ENCODE data around the gene PSG3. TPM values are rescaled to one million over a fixed set of nuclear protein-coding genes. Genes with fewer than 3 reads are reported as not detected.
"Not testable (repeated sequence)": the region's sequence is repeated elsewhere in the genome, so short reads cannot be mapped to it uniquely, and the experiment has no call there.

The PSG3 gene
- total and polyA plus RNA-seq, 2 donors (not counting 1 experiment from before 2014, with no cell fraction given) = not detected

DNA sequence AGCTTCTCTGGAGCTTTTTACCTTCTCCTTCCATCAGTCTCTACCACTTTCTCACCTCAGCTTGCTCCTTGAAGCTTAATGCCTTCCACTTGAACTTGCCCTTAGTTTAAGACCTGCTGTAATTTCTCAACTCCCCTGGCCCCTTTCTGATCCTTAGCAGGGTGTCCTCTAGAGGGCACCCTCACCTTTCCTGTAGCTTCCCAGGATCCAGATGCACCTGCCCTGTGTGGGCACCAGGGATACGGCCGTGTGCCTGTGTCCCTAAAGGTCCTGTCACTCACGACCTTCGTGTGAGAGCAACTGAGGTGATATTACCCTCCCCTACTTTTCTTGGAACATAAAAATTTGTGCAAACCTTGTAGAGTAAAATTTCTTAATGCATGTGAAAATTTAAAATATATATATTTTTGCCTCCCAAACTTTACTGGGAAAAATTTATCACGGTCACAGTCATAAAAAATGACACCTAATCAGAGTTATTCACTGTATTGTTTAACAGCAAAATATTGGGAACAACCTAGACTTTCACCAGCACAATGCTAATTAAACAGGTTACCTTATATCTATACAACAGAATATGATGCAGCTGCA is 46.4 kb downstream of the PSG3 start:
- no peak overlapping the region for H3K9ac ChIP-seq (ENCODE audit: low read length)
- H3K27ac Mint-ChIP-seq = peak overlapping the region; percentile 34
- ChIA-PET CTCF (interaction anchor here (1.8 kb wide), 2 partner anchors 10 to 12 kb away, joined by 4 to 5 read pairs; no protein-coding TSS in a partner anchor), POLR2A (no interaction called here)
- H2AFZ ChIP-seq (ENCODE audit: insufficient read depth, low read depth, low read length, poor library complexity, severe bottlenecking) = no peak overlapping the region
- H3K9me3 ChIP-seq (ENCODE audit: control extremely low read depth in 1 of 3, control insufficient read depth in 2 of 3, insufficient read depth in 1 of 3, low read length in 2 of 3) = peaks cover 0 to 17% (median 1%) of the 10 kb centered on the region in 3 donors
- ATAC-seq (ENCODE audit: low read depth) = no peak
- H3K27me3 Mint-ChIP-seq = peaks cover 30% of the 10 kb centered on the region
- no CpG with 5 or more reads among the region's 5 CpGs for WGBS (ENCODE audit: insufficient coverage)
- H3K4me1 Mint-ChIP-seq = no peaks in the 10 kb centered on the region
- DNase-seq = no peak
- H3K36me3 ChIP-seq (replicated peaks in 1 of 2; ENCODE audit: control extremely low read depth in 1 of 2, control insufficient read depth in 1 of 2, extremely low read depth in 1 of 2, insufficient read depth in 2 of 2, low read length in 1 of 2) = no peaks in the 10 kb centered on the region
- no peak overlapping the region for H3K4me3 Mint-ChIP-seq
- H3K9me3 Mint-ChIP-seq (ENCODE audit: insufficient read depth) = no peaks in the 10 kb centered on the region
- no peaks in the 10 kb centered on the region for H3K79me2 ChIP-seq (ENCODE audit: control insufficient read depth, insufficient read depth, low read length)
- H3K4me2 ChIP-seq (replicated peaks; ENCODE audit: low read depth, low read length, poor library complexity, severe bottlenecking) = no peak overlapping the region
- no peaks in the 10 kb centered on the region for H4K20me1 ChIP-seq (ENCODE audit: control insufficient read depth, insufficient read depth, low read length, poor library complexity, severe bottlenecking)
- H3K4me3 ChIP-seq (ENCODE audit: control extremely low read depth in 1 of 5, extremely low read depth in 1 of 5, insufficient read depth in 1 of 5, low read depth in 2 of 5, low read length in 4 of 5) = no peak overlapping the region
- H3K27ac ChIP-seq (ENCODE audit: low read length in 2 of 2) = no peak overlapping the region
- peaks cover 0 to 4% (median 1%) of the 10 kb centered on the region in 4 experiments for H3K27me3 ChIP-seq (replicated peaks in 1 of 4; ENCODE audit: control extremely low read depth in 1 of 4, control insufficient read depth in 3 of 4, insufficient read depth in 4 of 4, low read length in 3 of 4)
- intact Hi-C loops (cut with micrococcal nuclease) = no loop called here
- TF ChIP-seq, protein P1, sequence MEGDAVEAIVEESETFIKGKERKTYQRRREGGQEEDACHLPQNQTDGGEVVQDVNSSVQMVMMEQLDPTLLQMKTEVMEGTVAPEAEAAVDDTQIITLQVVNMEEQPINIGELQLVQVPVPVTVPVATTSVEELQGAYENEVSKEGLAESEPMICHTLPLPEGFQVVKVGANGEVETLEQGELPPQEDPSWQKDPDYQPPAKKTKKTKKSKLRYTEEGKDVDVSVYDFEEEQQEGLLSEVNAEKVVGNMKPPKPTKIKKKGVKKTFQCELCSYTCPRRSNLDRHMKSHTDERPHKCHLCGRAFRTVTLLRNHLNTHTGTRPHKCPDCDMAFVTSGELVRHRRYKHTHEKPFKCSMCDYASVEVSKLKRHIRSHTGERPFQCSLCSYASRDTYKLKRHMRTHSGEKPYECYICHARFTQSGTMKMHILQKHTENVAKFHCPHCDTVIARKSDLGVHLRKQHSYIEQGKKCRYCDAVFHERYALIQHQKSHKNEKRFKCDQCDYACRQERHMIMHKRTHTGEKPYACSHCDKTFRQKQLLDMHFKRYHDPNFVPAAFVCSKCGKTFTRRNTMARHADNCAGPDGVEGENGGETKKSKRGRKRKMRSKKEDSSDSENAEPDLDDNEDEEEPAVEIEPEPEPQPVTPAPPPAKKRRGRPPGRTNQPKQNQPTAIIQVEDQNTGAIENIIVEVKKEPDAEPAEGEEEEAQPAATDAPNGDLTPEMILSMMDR (IDR thresholded peaks at IDR 0.05) = no peak
- no peak for TF ChIP-seq EZH2 (IDR thresholded peaks at IDR 0.05; ENCODE audit: borderline replicate concordance, insufficient read depth, low read depth, low read length, poor library complexity, severe bottlenecking)
- no peaks in the 10 kb centered on the region for H3K4me1 ChIP-seq (ENCODE audit: control insufficient read depth in 2 of 2, insufficient read depth in 2 of 2, low read length in 2 of 2)

DNA sequence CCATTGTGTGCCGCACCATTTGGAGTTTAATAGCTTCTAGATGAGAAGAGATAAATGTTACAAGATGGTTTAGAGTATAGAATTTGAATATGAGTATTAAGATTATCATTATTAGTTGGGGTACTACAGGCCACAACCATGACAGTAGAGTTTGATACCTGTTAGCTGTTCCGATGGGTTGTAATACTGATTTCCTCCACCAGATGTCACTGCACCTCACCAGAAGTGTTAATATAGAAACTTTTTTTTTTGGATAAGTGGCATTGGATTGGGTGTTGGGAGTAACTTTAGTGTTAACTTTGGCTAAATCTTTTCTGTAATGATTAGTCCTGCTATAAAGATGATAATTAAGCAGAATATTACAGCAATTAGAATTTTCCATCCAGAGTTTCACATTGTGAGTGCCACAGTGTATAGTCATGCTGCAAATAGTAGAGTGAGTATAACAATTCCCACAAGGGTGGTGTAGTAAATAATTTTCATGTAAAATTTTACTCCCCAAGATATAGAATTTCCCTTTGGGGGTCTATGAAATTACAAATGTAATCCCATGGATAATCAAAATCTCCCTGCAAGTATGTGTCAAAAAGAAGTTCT is 56.3 kb downstream of the PSG3 start:
- Histone ChIP-seq H3K4me1 (ENCODE audit: control insufficient read depth in 2 of 2, insufficient read depth in 2 of 2, low read length in 2 of 2) (no peaks in the 10 kb centered on the region), H3K79me2 (ENCODE audit: control insufficient read depth, insufficient read depth, low read length) (no peaks in the 10 kb centered on the region), H3K27me3 (replicated peaks in 1 of 4; ENCODE audit: control extremely low read depth in 1 of 4, control insufficient read depth in 3 of 4, insufficient read depth in 4 of 4, low read length in 3 of 4) (no peaks in the 10 kb centered on the region), H3K27ac (ENCODE audit: low read length in 2 of 2) (no peak overlapping the region), H3K4me2 (replicated peaks; ENCODE audit: low read depth, low read length, poor library complexity, severe bottlenecking) (no peak overlapping the region), H3K36me3 (replicated peaks in 1 of 2; ENCODE audit: control extremely low read depth in 1 of 2, control insufficient read depth in 1 of 2, extremely low read depth in 1 of 2, insufficient read depth in 2 of 2, low read length in 1 of 2) (no peaks in the 10 kb centered on the region), H2AFZ (ENCODE audit: insufficient read depth, low read depth, low read length, poor library complexity, severe bottlenecking) (no peak overlapping the region), H4K20me1 (ENCODE audit: control insufficient read depth, insufficient read depth, low read length, poor library complexity, severe bottlenecking) (no peaks in the 10 kb centered on the region), H3K9me3 (ENCODE audit: control extremely low read depth in 1 of 3, control insufficient read depth in 2 of 3, insufficient read depth in 1 of 3, low read length in 2 of 3) (peaks cover 2 to 19% (median 13%) of the 10 kb centered on the region in 3 donors), H3K4me3 (ENCODE audit: control extremely low read depth in 1 of 5, extremely low read depth in 1 of 5, insufficient read depth in 1 of 5, low read depth in 2 of 5, low read length in 4 of 5) (no peak overlapping the region), H3K9ac (ENCODE audit: low read length) (no peak overlapping the region)
- ATAC-seq (ENCODE audit: low read depth) (no peak), DNase-seq (peak; percentile 31)
- Mint-ChIP-seq H3K4me3 (no peak overlapping the region), H3K27ac (no peak overlapping the region), H3K9me3 (ENCODE audit: insufficient read depth) (peaks cover 14% of the 10 kb centered on the region), H3K4me1 (no peaks in the 10 kb centered on the region), H3K27me3 (peaks cover 3% of the 10 kb centered on the region)
- no peak for TF ChIP-seq EZH2 (IDR thresholded peaks at IDR 0.05; ENCODE audit: borderline replicate concordance, insufficient read depth, low read depth, low read length, poor library complexity, severe bottlenecking)
- TF ChIP-seq, protein P1 (IDR thresholded peaks at IDR 0.05) = peak; percentile 84
- ChIA-PET CTCF (interaction anchor here (0.6 to 2.0 kb wide), 6 partner anchors 8 to 1031 kb away, joined by 3 to 7 read pairs (median 4); no protein-coding TSS in a partner anchor), POLR2A (no interaction called here)
- intact Hi-C loops (cut with micrococcal nuclease) = no loop called here
- no CpG with 5 or more reads among the region's 2 CpGs for WGBS (ENCODE audit: insufficient coverage)

DNA sequence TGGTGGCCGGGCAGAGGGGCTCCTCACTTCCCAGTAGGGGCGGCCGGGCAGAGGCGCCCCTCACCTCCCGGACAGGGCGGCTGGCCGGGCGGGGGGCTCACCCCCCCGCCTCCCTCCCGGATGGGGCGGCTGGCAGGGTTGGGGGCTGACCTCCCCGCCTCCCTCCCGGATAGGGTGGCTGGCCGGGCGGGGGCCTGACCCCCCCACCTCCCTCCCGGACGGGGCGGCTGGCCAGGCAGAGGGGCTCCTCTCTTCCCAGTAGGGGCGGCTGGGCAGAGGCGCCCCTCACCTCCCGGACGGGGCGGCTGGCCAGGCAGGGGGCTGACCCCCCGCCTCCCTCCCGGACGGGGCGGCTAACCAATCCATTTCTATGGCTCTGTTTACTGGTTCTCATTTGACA is 64.0 kb downstream of the PSG3 start:
- H3K27ac ChIP-seq (ENCODE audit: low read length in 2 of 2); H3K4me1 ChIP-seq (ENCODE audit: control insufficient read depth in 2 of 2, insufficient read depth in 2 of 2, low read length in 2 of 2); ATAC-seq (ENCODE audit: low read depth); H3K27ac Mint-ChIP-seq; H3K4me3 Mint-ChIP-seq; H3K36me3 ChIP-seq (replicated peaks in 1 of 2; ENCODE audit: control extremely low read depth in 1 of 2, control insufficient read depth in 1 of 2, extremely low read depth in 1 of 2, insufficient read depth in 2 of 2, low read length in 1 of 2); H3K4me2 ChIP-seq (replicated peaks; ENCODE audit: low read depth, low read length, poor library complexity, severe bottlenecking); H3K9me3 ChIP-seq (ENCODE audit: control extremely low read depth in 1 of 3, control insufficient read depth in 2 of 3, insufficient read depth in 1 of 3, low read length in 2 of 3); H3K9ac ChIP-seq (ENCODE audit: low read length); CTCF ChIA-PET; H3K4me3 ChIP-seq (ENCODE audit: control extremely low read depth in 1 of 5, extremely low read depth in 1 of 5, insufficient read depth in 1 of 5, low read depth in 2 of 5, low read length in 4 of 5); intact Hi-C loops (cut with micrococcal nuclease); H3K79me2 ChIP-seq (ENCODE audit: control insufficient read depth, insufficient read depth, low read length); H4K20me1 ChIP-seq (ENCODE audit: control insufficient read depth, insufficient read depth, low read length, poor library complexity, severe bottlenecking); H2AFZ ChIP-seq (ENCODE audit: insufficient read depth, low read depth, low read length, poor library complexity, severe bottlenecking); DNase-seq; H3K27me3 Mint-ChIP-seq; H3K4me1 Mint-ChIP-seq; H3K27me3 ChIP-seq (replicated peaks in 1 of 4; ENCODE audit: control extremely low read depth in 1 of 4, control insufficient read depth in 3 of 4, insufficient read depth in 4 of 4, low read length in 3 of 4); POLR2A ChIA-PET: not testable (repeated sequence)
- 92% methylated on average over 6 of the region's 27 CpGs for WGBS (ENCODE audit: insufficient coverage)
- peaks cover 11% of the 10 kb centered on the region for H3K9me3 Mint-ChIP-seq (ENCODE audit: insufficient read depth)

All from B cell (primary cell).